CMK (cell line): ENCODE measurements around the gene SEZ6L2.
"Not testable (repeated sequence)": the region's sequence is repeated elsewhere in the genome, so short reads cannot be mapped to it uniquely, and the experiment has no call there.

Experiments
- DNase-seq: peaks from one replicate; pipeline ENCODE4 v3.0.0-alpha.2; 2010; ENCODE audit warnings: low read depth

SEZ6L2 gene

DNA sequence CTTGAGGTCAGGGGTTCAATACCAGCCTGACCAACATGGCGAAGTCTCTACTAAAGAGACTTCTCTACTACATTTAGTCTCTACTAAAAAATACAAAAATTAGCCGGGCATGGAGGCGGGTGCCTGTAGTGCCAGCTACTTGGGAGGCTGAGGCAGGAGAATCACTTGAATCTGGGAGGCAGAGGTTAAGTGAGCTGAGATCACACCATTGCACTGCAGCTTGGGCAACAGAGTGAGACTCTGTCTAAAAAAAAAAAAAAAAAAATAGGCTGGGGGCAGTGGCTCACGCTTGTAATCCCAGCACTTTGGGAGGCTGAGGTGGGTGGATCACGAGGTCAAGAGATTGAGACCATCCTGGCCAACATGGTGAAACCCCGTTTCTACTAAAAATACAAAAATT lies 10.5 kb upstream of the SEZ6L2 start:
- DNase-seq = not testable (repeated sequence)

DNA sequence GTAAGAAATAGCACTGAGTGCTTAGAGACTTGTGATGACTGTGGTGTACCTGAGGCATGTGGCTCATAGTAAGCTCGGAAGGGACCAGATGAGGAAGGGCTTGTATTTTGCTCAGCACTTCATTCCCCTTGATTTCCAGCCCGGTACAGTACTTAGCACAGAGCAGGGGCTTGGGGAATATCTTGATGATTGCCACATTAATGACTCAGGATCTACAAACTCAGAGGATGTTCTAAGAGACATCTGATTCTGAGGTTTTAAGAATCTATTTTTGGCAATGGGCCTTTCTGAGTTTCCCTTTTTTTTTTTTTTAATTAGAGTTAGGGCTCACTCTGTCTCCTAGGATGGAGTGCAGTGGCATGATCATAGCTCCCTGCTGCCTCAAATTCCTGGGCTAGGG lies 10.0 kb upstream of the SEZ6L2 start:
- DNase-seq = no peak

DNA sequence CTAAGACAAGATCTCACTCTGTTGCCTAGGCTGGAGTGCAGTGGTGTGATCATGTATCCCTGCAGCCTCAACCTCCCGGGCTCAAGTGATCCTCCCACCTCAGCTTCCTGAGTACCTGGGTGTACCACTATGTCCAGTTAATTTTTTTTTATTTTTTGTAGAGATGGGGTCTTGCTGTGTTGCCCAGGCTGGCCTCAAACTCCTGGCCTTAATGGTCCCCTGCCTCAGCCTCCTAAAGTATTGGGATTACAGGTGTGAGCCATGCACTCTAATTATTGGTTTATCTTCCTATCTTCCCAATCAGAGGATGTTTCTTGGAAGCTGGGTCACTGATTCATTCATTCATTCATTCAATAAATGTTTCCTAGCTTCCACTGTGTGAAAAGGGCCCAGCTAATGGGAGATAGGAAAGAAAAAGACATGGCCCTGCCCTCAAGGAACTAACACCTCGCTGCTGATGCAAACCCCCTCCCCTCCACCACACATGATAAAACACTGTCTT lies 9.4 kb upstream of the SEZ6L2 start:
- no peak for DNase-seq

DNA sequence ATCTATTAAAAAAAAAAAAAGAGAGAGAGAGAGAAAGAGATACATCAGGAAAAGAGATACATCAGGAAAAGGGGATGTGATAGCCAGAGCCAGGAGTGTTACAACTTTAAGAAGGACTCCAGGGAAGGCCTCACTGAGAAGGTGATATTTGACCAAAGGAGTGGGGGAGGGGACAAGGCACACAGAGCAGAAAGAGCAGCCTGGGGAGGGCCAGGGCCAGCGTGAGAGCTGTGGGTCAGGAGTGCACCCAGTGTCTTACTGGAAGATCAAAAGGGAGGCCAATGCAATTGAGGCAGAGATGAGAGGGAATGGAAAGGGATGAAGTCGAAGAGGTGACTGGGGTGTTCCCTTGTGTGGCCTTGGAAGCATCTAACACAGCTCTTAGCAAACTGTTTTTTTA lies 8.6 kb upstream of the SEZ6L2 start:
- DNase-seq = no peak

DNA sequence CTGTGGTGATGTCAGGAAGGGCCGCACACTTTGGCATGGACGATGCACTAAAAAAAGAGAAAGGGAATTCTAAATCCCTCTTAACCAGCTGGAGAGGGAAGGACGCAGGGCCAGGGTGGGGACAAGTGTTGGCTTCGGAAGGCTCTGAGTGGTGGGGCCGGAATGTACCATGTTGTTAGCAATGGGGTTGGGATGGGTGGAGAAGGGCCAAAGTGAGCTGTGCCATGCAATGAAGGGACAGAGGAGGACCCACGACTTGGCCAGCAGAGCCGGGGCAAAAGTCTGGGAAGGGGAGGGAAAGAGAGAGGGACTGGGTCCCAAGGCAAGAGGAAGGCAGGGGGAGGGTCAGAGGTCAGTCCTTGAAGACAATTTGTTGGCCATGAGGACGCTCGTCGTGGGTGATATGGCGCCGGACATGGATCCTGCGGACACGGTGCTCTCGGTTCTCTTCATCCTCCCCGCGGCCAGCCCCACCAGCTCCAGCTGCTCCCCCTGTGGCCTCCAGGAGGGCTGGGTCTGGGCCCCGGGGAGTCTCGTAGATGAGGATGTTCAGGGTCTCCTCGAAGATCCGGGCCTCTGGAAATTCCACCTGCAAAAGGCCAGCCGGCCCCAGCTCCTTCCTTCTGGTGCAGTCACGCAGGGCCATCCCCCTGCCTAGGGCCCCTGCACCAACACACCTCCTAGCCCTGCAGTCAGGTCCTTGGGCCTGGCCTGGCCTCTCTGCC lies 7.3 kb upstream of the SEZ6L2 start:
- no peak for DNase-seq

DNA sequence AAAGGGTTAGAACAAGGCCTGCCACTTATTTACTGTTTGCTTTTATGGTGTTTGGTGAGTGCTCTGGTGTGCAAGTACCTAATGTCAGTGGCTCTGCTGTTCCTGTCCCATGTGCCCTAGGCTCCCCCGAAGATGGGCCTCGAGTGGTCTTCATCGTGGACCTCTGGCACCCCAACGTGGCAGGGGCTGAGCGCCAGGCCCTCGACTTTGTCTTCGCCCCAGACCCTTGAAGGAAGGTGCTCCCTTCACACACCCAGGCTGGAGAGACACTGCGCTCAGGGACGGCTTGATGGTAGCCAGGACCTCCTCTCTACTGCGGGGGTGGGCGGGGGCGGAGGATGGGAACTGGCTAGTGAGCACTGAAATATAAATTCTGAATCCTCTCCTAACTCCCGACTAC lies 6.3 kb upstream of the SEZ6L2 start:
- DNase-seq = no peak

DNA sequence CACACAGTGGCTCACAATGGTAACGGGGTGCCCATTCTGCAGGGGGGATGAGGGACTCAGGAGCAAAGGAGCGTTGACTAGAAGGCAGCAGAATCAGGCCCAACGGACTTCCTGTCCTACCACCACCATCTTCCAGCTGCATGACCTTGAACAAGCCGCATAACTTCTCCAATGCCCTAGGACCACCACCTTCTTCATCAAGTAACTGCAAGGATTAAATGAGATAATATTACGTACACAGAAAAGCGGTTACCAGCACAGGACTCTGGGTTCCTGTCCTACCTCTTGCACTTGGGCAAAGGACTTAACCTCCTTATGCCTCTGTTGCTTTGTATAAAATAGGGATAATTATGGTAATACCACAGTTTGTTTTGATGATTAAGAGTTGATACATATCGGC lies 5.6 kb upstream of the SEZ6L2 start:
- DNase-seq = no peak

DNA sequence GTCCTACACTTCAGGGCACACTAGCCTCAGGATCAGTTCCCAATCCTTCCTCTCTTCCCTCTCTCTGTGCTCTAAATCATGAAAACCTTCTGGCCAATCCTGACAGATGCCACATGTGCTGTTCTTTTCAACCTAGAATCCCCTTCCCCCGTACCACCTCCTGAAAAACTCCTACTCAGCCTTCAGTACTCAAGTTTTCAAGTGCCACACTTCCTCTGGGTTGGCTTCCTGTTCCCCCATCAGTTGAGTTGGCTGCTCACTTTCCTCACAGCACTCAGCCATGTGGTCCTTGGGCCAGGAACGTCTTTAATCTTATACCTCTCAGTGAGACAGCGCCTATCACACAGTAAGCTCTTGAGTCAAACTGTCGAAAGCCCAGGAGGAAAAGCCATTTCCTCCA lies 4.2 kb upstream of the SEZ6L2 start:
- no peak for DNase-seq

DNA sequence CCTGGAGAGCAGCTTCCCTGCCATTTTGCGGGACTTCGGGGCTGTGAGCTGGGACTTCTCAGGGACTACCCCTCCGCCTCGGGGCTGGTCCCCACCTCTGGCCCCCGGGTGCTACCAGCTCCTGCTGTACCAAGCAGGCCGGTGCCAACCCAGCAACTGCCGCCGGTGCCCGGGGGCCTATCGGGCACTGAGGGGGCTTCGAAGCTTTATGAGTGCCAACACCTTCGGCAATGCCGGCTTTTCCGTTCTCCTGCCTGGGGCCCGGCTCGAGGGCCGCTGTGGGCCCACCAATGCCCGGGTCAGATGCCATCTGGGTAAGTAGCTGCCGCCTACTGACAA lies 2.2 kb upstream of the SEZ6L2 start:
- DNase-seq = no peak

DNA sequence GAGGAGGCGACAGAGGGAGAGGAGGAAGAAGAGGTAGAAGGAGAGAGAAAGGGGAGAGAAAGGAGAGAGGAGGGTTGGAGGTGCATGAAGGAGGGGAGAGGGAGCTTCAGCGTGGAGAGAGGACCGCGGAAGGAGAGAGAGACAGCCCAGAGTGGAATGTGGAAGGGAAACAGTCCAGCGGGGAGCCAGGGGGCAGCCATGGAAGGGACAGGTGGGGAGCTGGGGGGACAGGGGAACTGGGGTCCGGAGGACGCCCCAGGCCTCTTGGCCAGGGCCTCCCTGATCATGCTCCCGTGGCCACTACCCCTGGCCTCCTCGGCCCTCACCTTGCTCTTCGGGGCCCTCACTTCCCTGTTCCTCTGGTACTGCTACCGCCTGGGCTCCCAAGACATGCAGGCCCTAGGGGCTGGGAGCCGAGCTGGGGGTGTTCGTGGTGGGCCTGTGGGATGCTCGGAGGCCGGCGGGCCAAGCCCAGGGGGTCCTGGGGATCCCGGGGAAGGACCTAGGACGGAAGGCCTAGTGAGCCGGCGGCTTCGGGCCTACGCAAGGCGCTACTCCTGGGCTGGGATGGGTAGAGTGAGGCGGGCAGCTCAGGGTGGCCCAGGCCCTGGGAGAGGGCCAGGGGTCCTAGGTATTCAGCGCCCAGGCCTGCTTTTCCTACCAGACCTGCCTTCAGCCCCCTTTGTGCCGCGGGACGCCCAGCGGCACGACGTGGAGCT lies 1.7 kb upstream of the SEZ6L2 start:
- no peak for DNase-seq

DNA sequence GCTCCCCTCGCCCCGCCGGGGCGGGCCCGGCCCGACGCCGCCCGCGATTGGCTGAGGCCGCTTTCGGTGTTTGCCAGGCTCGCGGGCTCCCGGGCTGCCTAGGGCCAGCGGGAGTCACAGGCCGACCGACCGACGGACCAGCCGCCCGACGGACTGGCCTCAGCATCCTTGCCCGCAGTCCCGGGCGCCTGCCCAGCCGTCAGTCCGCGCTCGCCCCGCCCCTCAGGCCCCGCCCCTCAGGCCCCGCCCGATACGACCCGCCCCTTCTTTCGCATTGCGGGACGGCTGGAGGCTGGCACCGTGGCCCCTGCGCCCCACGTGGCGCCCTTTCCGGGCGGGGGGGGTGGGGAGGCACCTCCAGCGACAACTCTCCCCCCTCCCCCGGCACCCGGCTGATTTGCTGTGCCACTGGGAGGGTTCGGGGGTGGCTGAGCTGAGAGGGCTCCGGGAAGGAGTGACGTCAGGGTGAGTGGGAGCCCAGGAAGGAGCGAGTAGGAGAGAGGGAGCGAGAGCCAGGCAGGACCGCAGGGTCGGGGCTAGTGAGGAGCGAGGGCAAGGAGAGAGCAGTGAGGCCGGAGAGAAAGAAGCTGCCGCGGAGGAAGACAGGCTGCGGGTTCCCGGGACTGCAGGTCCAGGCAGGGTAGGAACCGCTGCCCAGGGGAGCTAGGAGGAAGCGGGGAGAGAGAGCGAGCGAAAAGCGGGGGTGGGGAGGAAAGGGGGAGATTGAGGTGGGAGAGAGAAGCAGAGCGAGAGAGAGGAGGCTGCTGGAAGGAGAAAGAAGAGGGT lies 945 bp upstream of the SEZ6L2 start, which contains the start of gene ASPHD1:
ASPHD1 (plus strand) TSS at position 387 of the 786 bp plus-strand sequence. CDS start 484 bp downstream, outside the sequence.
- DNase-seq = peak; percentile 24

DNA sequence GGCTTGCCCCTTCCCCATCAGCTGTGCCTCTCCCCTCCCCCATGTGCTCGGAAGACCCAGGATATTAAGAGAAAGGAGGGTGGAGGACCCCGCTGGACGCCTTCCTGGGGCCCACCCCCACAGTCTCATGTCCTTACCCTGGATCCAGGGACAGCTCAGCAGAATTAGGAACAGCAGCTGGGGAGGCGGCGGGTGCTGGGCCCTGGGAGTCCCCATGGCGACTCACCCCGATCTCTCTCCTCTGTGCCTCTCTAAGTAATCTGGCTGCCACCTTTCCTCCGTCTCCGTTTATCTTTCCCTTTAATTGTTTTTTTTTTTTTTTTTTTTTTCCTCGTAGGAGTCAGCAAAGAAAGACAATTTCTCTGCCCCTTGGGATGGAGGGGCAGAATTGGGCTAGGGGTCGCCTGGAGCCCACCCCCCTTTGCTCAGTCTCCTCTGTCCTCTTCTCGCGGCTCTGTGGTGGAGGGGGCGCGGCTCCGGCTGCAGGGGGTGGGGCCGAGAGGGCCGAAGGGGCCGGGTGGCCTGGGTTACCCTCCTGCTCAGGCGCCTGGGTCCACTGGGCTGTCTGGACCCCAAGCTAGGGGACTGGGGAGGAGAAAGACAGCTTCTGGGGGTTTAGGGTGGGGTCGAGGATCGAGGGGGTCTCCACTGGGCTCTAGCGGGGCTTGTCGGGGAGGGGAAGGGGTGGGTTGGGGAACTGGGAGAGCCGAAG lies 390 bp downstream of the SEZ6L2 start:
- no peak for DNase-seq

DNA sequence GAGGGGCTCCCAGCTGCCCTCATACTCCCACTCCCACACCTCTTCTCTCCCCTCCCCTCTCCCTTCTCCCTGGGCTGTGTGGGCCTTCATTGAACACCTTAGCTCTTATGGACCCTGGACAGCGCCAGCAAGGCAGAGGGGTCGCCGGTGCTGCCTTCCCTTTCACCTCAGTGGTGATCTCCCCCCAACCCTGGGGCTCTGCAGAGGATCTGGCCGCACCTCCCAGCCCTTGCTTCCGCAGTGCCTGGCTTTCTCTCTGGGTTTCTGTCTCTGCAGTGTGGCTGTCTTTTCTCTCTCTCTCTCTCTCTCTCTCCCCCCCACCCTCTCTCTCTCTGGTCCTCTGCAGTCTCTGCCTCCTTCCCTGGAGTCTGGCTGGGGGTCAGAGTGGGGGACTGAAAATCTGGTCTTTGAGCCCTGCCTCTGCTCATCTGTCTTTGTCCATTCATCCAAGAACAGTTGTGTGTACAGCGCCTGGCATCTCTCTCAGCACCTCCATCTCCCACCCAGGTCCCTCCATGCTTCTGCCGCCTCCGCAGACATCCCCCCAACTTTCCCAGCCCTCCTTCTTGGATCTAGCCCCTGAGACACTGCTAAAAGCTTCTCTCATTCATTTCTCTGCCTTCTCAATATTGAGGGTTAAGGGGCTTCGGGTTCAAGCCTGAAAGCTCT lies 1.1 kb downstream of the SEZ6L2 start:
- DNase-seq = no peak

DNA sequence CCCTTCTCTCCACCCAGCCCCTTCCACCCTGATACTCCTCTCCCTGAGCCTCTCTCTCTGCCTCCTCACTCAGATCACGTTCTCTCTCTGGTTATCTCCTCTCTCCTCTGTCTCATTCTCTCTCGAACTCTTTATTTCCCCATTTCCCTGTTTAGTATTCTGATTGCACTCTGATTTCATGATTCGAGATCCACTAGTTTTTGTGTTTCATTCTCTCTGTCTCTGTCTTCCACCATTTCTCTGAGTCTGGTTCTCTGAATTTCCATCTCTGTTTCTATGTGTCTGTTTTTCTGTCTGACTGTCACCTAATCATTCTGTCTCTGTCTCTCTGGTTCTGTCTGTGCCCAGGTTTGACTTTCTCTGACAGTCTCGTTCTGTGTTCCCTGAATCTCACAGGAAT lies 2.0 kb downstream of the SEZ6L2 start:
- DNase-seq = no peak

DNA sequence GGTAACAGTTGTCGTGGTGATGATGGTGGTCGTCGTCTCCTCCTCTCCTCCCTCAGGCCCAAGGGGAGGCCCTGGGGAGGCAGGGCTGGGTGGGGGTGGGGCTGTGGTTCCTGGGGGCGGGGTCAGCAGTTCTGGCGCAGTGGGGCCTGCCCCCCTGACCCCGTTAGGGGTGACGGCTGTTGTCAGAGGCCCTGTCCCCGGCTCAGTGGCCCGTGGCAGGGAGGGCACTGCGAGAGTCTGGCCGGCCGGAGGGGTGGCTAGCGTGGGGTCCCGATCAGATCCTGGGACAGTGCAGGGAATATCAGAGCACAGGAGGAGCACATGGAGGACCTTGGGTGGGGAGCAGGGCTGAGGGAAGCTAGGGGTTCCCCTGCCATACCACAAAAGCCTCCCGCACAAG lies 2.5 kb downstream of the SEZ6L2 start:
- DNase-seq = no peak

DNA sequence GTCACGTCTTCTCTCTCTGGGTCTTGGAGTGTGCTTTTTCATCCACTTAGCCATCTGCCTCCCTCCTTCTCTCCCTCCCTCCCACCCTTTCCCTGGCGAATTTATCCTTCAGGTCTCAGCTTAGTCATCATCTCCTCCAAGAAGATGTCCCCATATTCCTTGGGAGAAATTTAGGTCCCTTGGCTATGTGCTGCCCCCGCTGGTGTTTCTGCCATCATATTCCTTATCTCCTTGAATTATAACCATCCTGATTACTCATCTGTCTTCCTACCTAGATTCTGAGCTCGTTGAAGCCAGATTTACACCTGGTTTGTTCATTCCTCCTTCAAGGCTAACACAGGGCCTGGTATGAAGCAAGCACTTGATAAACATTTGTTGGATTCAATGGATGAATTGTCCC lies 5.0 kb downstream of the SEZ6L2 start:
- no peak for DNase-seq

DNA sequence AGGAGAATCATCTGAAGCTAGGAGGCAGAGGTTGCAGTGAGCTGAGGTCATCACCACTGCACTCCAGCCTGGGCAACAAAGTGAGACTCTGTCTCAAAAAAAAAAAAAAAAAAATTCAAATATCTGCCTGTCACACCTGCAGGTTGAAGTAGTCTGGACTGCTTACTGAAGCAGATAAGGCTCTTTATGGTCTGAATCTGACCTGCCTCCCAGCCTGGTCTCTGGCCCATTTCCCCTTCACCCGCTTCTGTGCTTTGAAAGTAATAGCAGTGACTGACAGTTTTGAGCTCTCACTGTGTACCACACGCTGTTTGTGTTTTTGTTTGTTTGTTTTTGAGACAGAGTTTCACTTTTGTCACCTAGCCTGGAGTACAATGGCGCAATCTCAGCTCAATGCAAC lies 5.8 kb downstream of the SEZ6L2 start:
- DNase-seq = no peak

DNA sequence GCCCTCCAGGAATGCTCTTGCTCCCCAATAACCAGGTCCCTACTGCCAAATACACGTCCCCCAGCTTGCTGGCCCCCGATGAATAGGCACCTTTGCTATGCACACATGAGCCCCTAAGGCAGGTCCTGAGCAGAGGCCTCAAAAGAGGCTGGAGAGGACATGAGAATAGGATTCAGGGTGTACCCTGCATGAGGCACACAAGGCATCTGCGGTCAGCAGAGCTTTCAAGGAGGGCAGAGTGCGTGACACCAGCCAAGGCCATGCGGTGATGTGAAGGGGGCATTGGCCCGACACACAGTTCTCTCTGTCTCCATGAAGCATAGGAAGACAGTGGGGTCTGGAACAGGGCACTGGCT lies 6.9 kb downstream of the SEZ6L2 start:
- DNase-seq = no peak

DNA sequence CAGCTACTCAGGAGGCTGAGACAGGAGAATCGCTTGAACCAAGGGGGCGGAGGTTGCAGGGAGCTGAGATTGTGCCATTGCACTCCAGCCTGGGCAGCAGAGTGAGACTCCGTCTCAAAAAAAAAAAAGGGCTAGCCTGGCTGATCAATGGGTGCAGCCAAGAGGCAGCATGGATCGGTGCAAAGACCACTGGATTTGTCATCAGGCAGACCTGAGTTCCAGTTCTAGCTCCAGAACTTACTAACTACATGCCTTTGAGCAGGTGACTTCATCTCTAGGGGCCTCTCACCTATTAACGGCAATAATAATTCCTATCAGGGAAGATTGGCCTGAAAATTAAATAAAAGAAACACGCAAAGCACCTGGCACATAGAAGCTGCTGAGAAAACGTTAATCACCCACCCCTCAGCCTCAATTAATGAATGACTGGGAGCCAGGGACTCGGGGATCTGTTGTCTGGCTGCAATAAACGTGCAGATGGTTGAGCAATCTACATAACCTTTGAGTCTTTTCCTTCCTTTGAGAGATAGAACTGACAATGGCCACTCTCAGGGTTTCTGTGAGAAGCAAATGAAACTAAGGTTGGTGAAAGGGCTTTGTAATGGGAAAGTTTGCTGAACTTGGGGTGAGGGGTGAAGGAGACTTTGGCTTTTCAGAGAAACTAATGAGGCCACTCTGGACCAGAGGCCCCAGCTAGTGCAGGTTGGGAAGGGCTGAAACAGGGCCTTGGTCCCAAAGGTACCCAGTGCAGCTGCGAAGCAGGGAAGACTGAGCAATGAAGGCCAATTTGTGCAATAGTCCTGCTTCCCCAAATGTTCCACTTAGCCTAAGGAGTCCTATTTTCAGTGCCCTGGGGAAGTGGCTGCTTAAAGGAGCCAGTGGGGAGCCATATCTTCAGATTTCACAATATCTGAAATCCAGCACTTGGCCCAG lies 7.6 kb downstream of the SEZ6L2 start:
- no peak for DNase-seq

DNA sequence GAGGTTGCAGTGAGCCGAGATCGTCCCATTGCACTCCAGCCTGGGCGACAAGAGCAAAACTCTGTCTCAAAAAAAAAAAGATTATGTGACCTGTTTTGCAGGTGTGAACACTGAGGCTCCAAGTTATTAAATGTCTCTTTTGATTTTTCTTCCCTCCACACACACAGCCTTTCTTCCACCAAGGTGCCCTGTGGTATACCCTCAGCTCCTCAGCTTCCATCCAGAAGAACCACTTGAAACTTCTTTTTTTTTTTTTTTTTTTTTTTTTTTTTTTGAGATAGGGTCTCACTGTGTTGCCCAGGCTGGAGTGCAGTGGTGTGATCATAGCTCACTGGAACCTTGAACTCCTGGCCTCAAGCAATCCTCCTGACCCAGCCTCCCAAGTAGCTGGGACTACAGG lies 10.0 kb downstream of the SEZ6L2 start:
- not testable (repeated sequence) for DNase-seq

DNA sequence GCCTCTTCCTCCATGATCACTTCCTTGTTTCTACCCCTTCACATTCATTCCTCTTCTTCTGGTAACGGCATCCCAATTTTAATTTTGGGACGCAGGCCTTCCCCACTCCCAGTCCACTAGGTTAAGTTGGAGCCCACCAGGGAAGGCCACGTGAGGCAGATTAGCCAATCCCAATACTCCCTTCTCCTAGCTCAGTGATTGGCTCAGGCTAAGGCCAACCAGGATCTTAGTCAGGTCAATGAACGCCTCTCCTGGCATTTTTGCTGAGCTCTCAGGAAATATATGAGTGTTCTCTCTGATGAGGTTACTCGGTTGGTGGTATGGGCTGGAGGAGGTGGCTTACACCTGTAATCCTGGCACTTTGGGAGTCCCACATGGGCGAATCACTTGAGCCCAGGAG lies 15.4 kb downstream of the SEZ6L2 start:
- DNase-seq = no peak
